OCI-LY7 (cell line): Measurements from ENCODE around the gene ANKRD2. TPM values are rescaled to one million over a fixed set of nuclear protein-coding genes. Genes with fewer than 3 reads are reported as not detected.

Experiments
- BruUV-seq: library from RNA; stranded (reverse); fragments of 400-500 nt; replicated peaks from 2 replicates; lab custom pipeline; 2021; lab: Mats Ljungman, UMichigan
- CTCF ChIA-PET: fragments of 300-600 bp; sonication (Branson Sonifier 250); formaldehyde crosslinking; loops from one replicate; lab custom pipeline; 2022; ENCODE audit warnings: antibody characterized with exemption; ENCODE audit not compliant: unreplicated experiment; lab: Charles Lee
- POLR2A ChIA-PET: fragments of 300-600 bp; sonication (Branson Sonifier 250); formaldehyde crosslinking; loops from one replicate; lab custom pipeline; 2022; ENCODE audit warnings: antibody characterized with exemption; lab: Charles Lee
- DNase-seq: peaks from one replicate; pipeline ENCODE4 v3.0.0-alpha.2; 2015; ENCODE audit warnings: low spot score
- H2AFZ ChIP-seq: fragments of 200-600 bp; sonication (generic), shearing (Covaris generic); 2 replicates; pipeline ENCODE4 v1.6.1; 2014; ENCODE audit warnings: mild to moderate bottlenecking, antibody characterized with exemption, low read length, moderate library complexity
- H3K27ac ChIP-seq: fragments of 200-600 bp; sonication (generic); 2 replicates; pipeline ENCODE4 v1.5.1; 2014; ENCODE audit warnings: mixed run types, low read depth, mild to moderate bottlenecking, moderate library complexity, low read length, inconsistent platforms; ENCODE audit not compliant: poor library complexity, severe bottlenecking
- H3K36me3 ChIP-seq: fragments of 200-600 bp; sonication (generic); 2 replicates; pipeline ENCODE4 v1.6.1; 2014; ENCODE audit warnings: mild to moderate bottlenecking, antibody characterized with exemption, low read length, moderate library complexity, mixed read lengths; ENCODE audit not compliant: insufficient read depth
- H3K4me1 ChIP-seq: fragments of 200-600 bp; sonication (generic); 2 replicates; pipeline ENCODE4 v1.5.1; 2014; ENCODE audit warnings: mild to moderate bottlenecking, low read length; ENCODE audit not compliant: insufficient read depth, poor library complexity, severe bottlenecking
- H3K4me2 ChIP-seq: fragments of 200-600 bp; sonication (generic); 2 replicates; pipeline ENCODE4 v1.6.1; 2014; ENCODE audit warnings: mild to moderate bottlenecking, low read length
- H3K4me3 ChIP-seq: fragments of 200-600 bp; sonication (generic); 2 replicates; pipeline ENCODE4 v1.5.1; 2014; ENCODE audit warnings: mild to moderate bottlenecking, low read depth, low read length; ENCODE audit not compliant: poor library complexity, severe bottlenecking
- H3K79me2 ChIP-seq: fragments of 200-600 bp; sonication (generic); 2 replicates; pipeline ENCODE4 v1.6.1; 2016; ENCODE audit warnings: low read depth, mild to moderate bottlenecking, low read length, moderate library complexity, mixed read lengths; ENCODE audit not compliant: insufficient read depth
- H3K9me2 ChIP-seq: fragments of 200-600 bp; sonication (generic); 2 replicates; pipeline ENCODE4 v1.6.1; 2016; ENCODE audit warnings: mild to moderate bottlenecking, low read length, mixed read lengths; ENCODE audit not compliant: insufficient read depth
- H3K9me3 ChIP-seq: fragments of 200-600 bp; sonication (generic); 2 replicates; pipeline ENCODE4 v1.6.1; 2014; ENCODE audit warnings: mild to moderate bottlenecking, mixed run types, low read length, mixed read lengths
- H4K20me1 ChIP-seq: fragments of 200-600 bp; sonication (generic); 2 replicates; pipeline ENCODE4 v1.6.1; 2014; ENCODE audit warnings: mild to moderate bottlenecking, antibody characterized with exemption, low read length, moderate library complexity, mixed read lengths; ENCODE audit not compliant: insufficient read depth
- EZH2phosphoT487 ChIP-seq: fragments of 200-600 bp; sonication (generic); IDR thresholded peaks from 2 replicates; pipeline ENCODE4 v1.6.1; 2018; ENCODE audit warnings: low read depth, borderline replicate concordance, mild to moderate bottlenecking, mixed run types, antibody characterized with exemption, low read length, moderate library complexity, mixed read lengths
- intact Hi-C: fragments of 100-400 bp; cut with micrococcal nuclease; formaldehyde crosslinking; loops from one replicate; pipeline ENCODE4 v1.10.0; 2022; ENCODE audit not compliant: unreplicated experiment
- total RNA-seq, 2 experiments: library from RNA; depleted of rRNA in 1 of 2; stranded (reverse); fragments of >200 nt in 1 of 2; shearing (Covaris generic) in 1 of 2; gene quantifications; 2 replicates each; pipeline ENCODE4 v1.2.3, GENCODE V29; 2014 to 2022
- TF ChIP-seq, protein P1 (sequence below): fragments of 200-600 bp; sonication (generic); conservative IDR thresholded peaks from 2 replicates; pipeline ENCODE4 v1.5.1; 2014; ENCODE audit warnings: mild to moderate bottlenecking, antibody characterized with exemption, low read length, moderate library complexity, mixed read lengths

ANKRD2 gene
- total RNA-seq, 2 experiments from 2014 or later = not detected

DNA sequence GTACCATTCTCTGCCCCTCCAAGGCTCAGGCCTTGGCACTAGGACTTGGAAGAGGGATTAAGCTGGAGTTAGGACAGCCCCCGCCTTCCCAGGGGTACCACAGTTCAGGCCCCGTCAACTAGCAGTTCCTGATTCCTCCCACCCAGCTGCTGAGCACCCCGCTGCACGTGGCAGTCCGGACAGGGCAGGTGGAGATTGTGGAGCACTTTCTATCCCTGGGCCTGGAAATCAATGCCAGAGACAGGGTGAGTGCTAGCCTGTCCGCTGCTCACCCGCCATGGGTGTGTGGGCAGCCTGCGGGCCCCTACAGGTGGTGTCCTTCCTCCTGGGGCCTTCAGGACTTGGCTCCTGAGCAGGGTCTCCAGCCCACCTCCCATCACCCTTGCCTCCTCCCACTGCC is 9.6 kb downstream of the ANKRD2 start:
- H3K4me3 ChIP-seq = no peak overlapping the region
- H3K36me3 ChIP-seq = no peaks in the 10 kb centered on the region
- H2AFZ ChIP-seq = no peak overlapping the region
- H3K27ac ChIP-seq = no peak overlapping the region
- no peaks in the 10 kb centered on the region for H3K9me3 ChIP-seq
- intact Hi-C loops = no loop called here
- ChIA-PET CTCF (interaction anchor here (0.7 kb wide), 1 partner anchor 10 kb away, joined by 3 read pairs; no protein-coding TSS in a partner anchor), POLR2A (interaction anchor here (0.6 to 1.1 kb wide), 3 partner anchors 23 to 396 kb away, joined by 3 to 4 read pairs (median 3); no protein-coding TSS in a partner anchor)
- H4K20me1 ChIP-seq = no peaks in the 10 kb centered on the region
- H3K9me2 ChIP-seq = no peaks in the 10 kb centered on the region
- no peak for TF ChIP-seq EZH2phosphoT487
- TF ChIP-seq, protein P1, sequence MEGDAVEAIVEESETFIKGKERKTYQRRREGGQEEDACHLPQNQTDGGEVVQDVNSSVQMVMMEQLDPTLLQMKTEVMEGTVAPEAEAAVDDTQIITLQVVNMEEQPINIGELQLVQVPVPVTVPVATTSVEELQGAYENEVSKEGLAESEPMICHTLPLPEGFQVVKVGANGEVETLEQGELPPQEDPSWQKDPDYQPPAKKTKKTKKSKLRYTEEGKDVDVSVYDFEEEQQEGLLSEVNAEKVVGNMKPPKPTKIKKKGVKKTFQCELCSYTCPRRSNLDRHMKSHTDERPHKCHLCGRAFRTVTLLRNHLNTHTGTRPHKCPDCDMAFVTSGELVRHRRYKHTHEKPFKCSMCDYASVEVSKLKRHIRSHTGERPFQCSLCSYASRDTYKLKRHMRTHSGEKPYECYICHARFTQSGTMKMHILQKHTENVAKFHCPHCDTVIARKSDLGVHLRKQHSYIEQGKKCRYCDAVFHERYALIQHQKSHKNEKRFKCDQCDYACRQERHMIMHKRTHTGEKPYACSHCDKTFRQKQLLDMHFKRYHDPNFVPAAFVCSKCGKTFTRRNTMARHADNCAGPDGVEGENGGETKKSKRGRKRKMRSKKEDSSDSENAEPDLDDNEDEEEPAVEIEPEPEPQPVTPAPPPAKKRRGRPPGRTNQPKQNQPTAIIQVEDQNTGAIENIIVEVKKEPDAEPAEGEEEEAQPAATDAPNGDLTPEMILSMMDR = no peak
- no peak overlapping the region for H3K4me2 ChIP-seq
- no peak for DNase-seq
- no TSS peak for BruUV-seq
- no peaks in the 10 kb centered on the region for H3K79me2 ChIP-seq
- H3K4me1 ChIP-seq = no peaks in the 10 kb centered on the region

DNA sequence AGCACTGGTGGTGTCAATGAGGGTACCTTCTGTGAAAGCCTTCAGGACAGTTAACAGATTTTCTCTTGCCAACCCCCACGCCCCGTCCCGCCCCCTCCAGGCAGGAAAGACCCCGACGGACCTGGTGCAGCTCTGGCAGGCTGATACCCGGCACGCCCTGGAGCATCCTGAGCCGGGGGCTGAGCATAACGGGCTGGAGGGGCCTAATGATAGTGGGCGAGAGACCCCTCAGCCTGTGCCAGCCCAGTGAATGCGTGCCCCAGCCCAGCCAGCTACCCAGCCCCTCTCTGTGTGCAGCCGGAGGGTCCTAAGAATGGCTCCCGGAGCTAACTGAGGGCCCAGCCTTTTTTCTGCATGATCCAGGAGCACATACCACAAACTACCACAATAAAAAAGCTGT is 10.9 kb downstream of the ANKRD2 start:
- Histone ChIP-seq H3K27ac (no peak overlapping the region), H3K36me3 (no peaks in the 10 kb centered on the region), H3K9me3 (no peaks in the 10 kb centered on the region), H3K79me2 (no peaks in the 10 kb centered on the region), H3K9me2 (no peaks in the 10 kb centered on the region), H3K4me3 (no peak overlapping the region), H3K4me1 (no peaks in the 10 kb centered on the region), H4K20me1 (no peaks in the 10 kb centered on the region), H3K4me2 (no peak overlapping the region), H2AFZ (no peak overlapping the region)
- no TSS peak for BruUV-seq
- ChIA-PET CTCF (no interaction called here), POLR2A (no interaction called here)
- intact Hi-C loops = no loop called here
- no peak for DNase-seq
- no peak for TF ChIP-seq EZH2phosphoT487
- TF ChIP-seq, protein P1 = no peak

DNA sequence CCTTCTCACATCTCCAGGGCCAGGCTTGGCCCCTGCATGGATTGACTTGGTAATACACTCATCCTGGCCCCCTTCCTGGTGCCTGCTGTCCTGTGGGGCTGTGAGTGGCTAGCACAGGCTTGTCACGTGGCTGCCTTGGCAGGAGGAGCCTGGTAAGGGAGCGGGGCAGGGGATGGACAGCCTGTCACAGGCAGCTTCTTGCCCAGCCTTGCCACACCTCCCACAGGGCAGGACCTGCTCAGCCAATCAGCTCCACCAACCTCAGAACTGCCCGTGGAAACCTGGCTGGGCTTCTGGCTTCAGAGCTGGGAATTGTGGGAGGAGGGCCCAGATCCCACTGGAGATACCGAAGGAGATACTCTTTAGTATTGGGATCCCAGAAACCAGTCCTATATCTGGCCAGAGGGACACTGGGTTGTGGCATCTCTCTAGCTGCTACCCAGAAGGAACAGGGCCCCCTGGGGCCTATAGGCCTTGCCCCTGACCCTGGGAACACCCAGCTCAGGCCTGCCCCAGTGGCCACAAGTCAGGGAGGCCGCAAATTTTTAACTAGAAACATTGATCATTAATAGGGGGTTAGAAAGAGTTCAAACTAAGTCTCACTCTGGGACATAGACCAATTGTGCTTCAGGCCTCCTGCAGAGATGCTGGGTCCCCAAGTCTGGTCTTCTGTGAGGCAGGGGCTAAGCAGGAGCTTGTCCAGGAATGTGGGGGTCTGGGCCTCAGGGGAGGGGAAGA is 11.7 kb downstream of the ANKRD2 start, which contains the start of gene HOGA1:
HOGA1 (plus strand) TSS at position 330 of the 738 bp plus-strand sequence; CDS start at position 645, 315 bp downstream.
- H3K4me1 ChIP-seq = no peaks in the 10 kb centered on the region
- no TSS peak for BruUV-seq
- TF ChIP-seq, protein P1 = no peak
- no peak for TF ChIP-seq EZH2phosphoT487
- intact Hi-C loops = no loop called here
- POLR2A ChIA-PET = no interaction called here
- no peaks in the 10 kb centered on the region for H3K36me3 ChIP-seq
- DNase-seq = no peak
- no peaks in the 10 kb centered on the region for H3K79me2 ChIP-seq
- no peaks in the 10 kb centered on the region for H3K9me3 ChIP-seq
- H4K20me1 ChIP-seq = no peaks in the 10 kb centered on the region
- H3K27ac ChIP-seq = no peak within 1 kb of the TSS
- H3K9me2 ChIP-seq = no peaks in the 10 kb centered on the region
- CTCF ChIA-PET = no interaction called here
- no peak within 1 kb of the TSS for H3K4me2 ChIP-seq
- no peak within 1 kb of the TSS for H2AFZ ChIP-seq
- H3K4me3 ChIP-seq = no peak within 1 kb of the TSS
